IPS-20b (cell line): Measurements from ENCODE around the gene ARGFX.

Experiments used
- H3K27ac ChIP-seq: one replicate; pipeline ENCODE4 v1.5.1; 2013; ENCODE audit warnings: low read length
- H3K27me3 ChIP-seq: 2 replicates; pipeline ENCODE4 v1.6.1; 2013; ENCODE audit warnings: mild to moderate bottlenecking, low read length, inconsistent platforms; ENCODE audit not compliant: insufficient read depth
- H3K36me3 ChIP-seq: 2 replicates; pipeline ENCODE4 v1.6.1; 2013; ENCODE audit warnings: low read depth, mild to moderate bottlenecking, inconsistent platforms, low read length, moderate library complexity; ENCODE audit not compliant: insufficient read depth
- H3K4me1 ChIP-seq: 2 replicates; pipeline ENCODE4 v1.6.1; 2013; ENCODE audit warnings: mild to moderate bottlenecking, control low read depth, inconsistent platforms, low read length, moderate library complexity; ENCODE audit not compliant: insufficient read depth
- H3K4me3 ChIP-seq: 2 replicates; pipeline ENCODE4 v1.5.1; 2013; ENCODE audit warnings: mild to moderate bottlenecking, low read length, inconsistent platforms
- H3K9ac ChIP-seq: 2 replicates; pipeline ENCODE4 v1.6.1; 2013; ENCODE audit warnings: low read depth, mild to moderate bottlenecking, inconsistent platforms, low read length, moderate library complexity
- H3K9me3 ChIP-seq: 2 replicates; pipeline ENCODE4 v1.6.1; 2013; ENCODE audit warnings: mild to moderate bottlenecking, low read depth, low read length, inconsistent platforms; ENCODE audit not compliant: insufficient read depth

ARGFX gene

GRCh38 chr3:121567649-121568048, at the start of gene ARGFX:
Gene ARGFX (plus strand): TSS chr3:121567949. CDS start chr3:121570714, 2,765 bp downstream.
- H3K27ac ChIP-seq: no peak within 1 kb of the TSS

GRCh38 chr3:121517953-121518655, 49.6 kb upstream of the ARGFX start:
- H3K4me3 ChIP-seq: no peak overlapping the region
- H3K4me1 ChIP-seq: peaks cover 8% of the 10 kb centered on the region; the same call in 1 of the 2 replicates
- H3K9me3 ChIP-seq: no peaks in the 10 kb centered on the region

More at GRCh38 chr3:121567649-121568048, at the start of gene ARGFX:
- H3K9me3 ChIP-seq: no peaks in the 10 kb centered on the region
- H3K27me3 ChIP-seq: no peaks in the 10 kb centered on the region
- no peak within 1 kb of the TSS for H3K9ac ChIP-seq
- H3K4me1 ChIP-seq: peaks cover 12% of the 10 kb centered on the region; the same call in 1 of the 2 replicates
- no peaks in the 10 kb centered on the region for H3K36me3 ChIP-seq
- H3K4me3 ChIP-seq: no peak within 1 kb of the TSS

GRCh38 chr3:121520510-121520909, 47.2 kb upstream of the ARGFX start:
- Histone ChIP-seq H3K4me3 (no peak overlapping the region), H3K9ac (no peak overlapping the region), H3K27me3 (no peaks in the 10 kb centered on the region), H3K4me1 (no peaks in the 10 kb centered on the region), H3K9me3 (no peaks in the 10 kb centered on the region), H3K36me3 (peaks cover 71% of the 10 kb centered on the region), H3K27ac (no peak overlapping the region)

More at GRCh38 chr3:121517953-121518655, 49.6 kb upstream of the ARGFX start:
- peaks cover 61% of the 10 kb centered on the region for H3K36me3 ChIP-seq
- no peak overlapping the region for H3K27ac ChIP-seq
- H3K27me3 ChIP-seq: no peaks in the 10 kb centered on the region
- H3K9ac ChIP-seq: no peak overlapping the region

GRCh38 chr3:121529308-121529707, 38.4 kb upstream of the ARGFX start:
- no peak overlapping the region for H3K9ac ChIP-seq
- no peak overlapping the region for H3K27ac ChIP-seq
- H3K9me3 ChIP-seq: no peaks in the 10 kb centered on the region
- H3K36me3 ChIP-seq: peaks cover 87% of the 10 kb centered on the region
- no peaks in the 10 kb centered on the region for H3K27me3 ChIP-seq
- no peaks in the 10 kb centered on the region for H3K4me1 ChIP-seq
- no peak overlapping the region for H3K4me3 ChIP-seq

- no peaks in the 10 kb centered on the region for H3K9me3 ChIP-seq
- no peak overlapping the region for H3K9ac ChIP-seq
- H3K4me1 ChIP-seq: no peaks in the 10 kb centered on the region
- H3K36me3 ChIP-seq: peaks cover 88% of the 10 kb centered on the region
- H3K4me3 ChIP-seq: no peak overlapping the region
- no peak overlapping the region for H3K27ac ChIP-seq
- no peaks in the 10 kb centered on the region for H3K27me3 ChIP-seq
Observed at GRCh38 chr3:121531269-121531668, 36.5 kb upstream of the ARGFX start.

DNA sequence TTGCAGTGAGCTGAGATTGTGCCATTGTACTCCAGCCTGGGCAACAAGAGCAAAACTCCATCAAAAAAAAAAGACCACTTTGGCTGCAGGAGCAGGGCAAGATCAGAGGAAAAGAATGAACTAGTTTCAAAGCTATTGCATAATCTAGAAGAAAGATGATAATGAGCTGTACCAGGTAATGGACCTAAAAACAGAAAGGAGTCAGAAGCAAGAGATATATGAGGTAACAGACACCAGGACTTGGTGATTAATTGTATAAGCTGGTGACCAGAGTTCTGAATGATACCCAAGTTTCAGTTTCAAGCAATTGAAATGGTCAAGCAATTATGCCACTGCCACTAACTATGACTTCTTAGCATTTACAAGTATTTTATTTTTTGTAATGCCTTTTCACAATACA, 24.8 kb upstream of the ARGFX start:
- Histone ChIP-seq H3K9me3 (no peaks in the 10 kb centered on the region), H3K36me3 (peaks cover 58% of the 10 kb centered on the region), H3K27ac (no peak overlapping the region), H3K4me1 (peaks cover 7% of the 10 kb centered on the region; the same call in 1 of the 2 replicates), H3K4me3 (no peak overlapping the region), H3K9ac (no peak overlapping the region), H3K27me3 (no peaks in the 10 kb centered on the region)

DNA sequence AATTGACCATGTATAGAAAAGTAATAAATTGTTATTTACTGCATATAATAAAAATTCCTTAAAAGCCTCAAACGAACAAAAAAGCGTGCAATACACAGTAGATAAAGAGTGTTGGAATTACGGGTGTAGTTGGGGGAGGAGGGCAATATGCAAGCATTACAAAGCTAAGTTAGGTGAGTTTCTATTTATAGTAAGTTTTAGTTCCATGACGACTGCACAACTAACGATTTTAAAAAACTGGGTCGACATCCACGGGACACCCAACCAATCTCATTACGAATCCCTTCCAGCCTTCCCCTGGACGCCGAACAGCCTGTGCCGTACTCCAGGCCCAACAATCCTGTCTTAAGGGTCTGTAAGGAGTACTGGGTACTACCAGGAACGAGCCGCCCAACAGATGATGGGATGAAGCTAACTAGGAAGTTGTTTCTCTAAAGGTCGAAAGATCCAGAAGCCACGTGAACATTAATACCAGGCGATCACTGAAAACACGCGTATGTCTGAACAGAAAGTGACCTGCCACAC, 22.6 kb upstream of the ARGFX start:
- Histone ChIP-seq H3K9ac (peak overlapping the region; percentile 84), H3K4me3 (peak overlapping the region; percentile 93), H3K9me3 (no peaks in the 10 kb centered on the region), H3K27ac (no peak overlapping the region), H3K4me1 (peaks cover 7% of the 10 kb centered on the region; the same call in 1 of the 2 replicates), H3K36me3 (peaks cover 36% of the 10 kb centered on the region), H3K27me3 (no peaks in the 10 kb centered on the region)

GRCh38 chr3:121545574-121546455, 21.9 kb upstream of the ARGFX start, which contains the start of gene POLQ:
Gene POLQ (minus strand): TSS chr3:121545988. CDS start chr3:121545877, 111 bp downstream.
- peaks cover 7% of the 10 kb centered on the region; the same call in 1 of the 2 replicates for H3K4me1 ChIP-seq
- H3K27me3 ChIP-seq: no peaks in the 10 kb centered on the region
- H3K27ac ChIP-seq: no peak within 1 kb of the TSS

GRCh38 chr3:121552379-121552778, 15.4 kb upstream of the ARGFX start:
- no peak overlapping the region for H3K9ac ChIP-seq
- H3K27ac ChIP-seq: no peak overlapping the region
- no peaks in the 10 kb centered on the region for H3K36me3 ChIP-seq
- H3K4me1 ChIP-seq: no peaks in the 10 kb centered on the region
- H3K27me3 ChIP-seq: no peaks in the 10 kb centered on the region
- no peak overlapping the region for H3K4me3 ChIP-seq
- no peaks in the 10 kb centered on the region for H3K9me3 ChIP-seq

More at GRCh38 chr3:121545574-121546455, 21.9 kb upstream of the ARGFX start, which contains the start of gene POLQ:
- Histone ChIP-seq H3K36me3 (peaks cover 31% of the 10 kb centered on the region), H3K4me3 (peak within 1 kb of the TSS; percentile 93), H3K9ac (peak within 1 kb of the TSS; percentile 84), H3K9me3 (no peaks in the 10 kb centered on the region)

DNA sequence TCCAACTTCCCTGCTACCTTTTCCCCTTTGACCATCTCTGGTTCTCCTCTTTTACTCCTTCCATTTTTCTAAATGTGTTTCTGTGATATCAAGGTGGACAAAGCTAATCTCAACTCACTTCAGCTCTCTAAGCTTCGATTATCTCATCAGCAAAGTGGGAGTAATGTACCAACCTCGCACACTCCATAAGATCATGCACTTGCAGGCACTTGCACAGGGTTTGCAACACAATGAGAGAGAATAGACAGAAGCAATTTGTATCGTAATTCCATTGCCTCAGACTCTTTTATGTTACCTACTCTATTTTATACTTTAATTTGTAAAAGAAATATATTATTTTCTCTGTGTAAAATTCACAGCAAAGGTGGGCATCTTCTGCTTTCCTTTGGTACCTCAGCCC, 15.0 kb upstream of the ARGFX start:
- Histone ChIP-seq H3K4me1 (no peaks in the 10 kb centered on the region), H3K4me3 (no peak overlapping the region), H3K27me3 (no peaks in the 10 kb centered on the region), H3K9me3 (no peaks in the 10 kb centered on the region), H3K36me3 (no peaks in the 10 kb centered on the region), H3K27ac (no peak overlapping the region), H3K9ac (no peak overlapping the region)

DNA sequence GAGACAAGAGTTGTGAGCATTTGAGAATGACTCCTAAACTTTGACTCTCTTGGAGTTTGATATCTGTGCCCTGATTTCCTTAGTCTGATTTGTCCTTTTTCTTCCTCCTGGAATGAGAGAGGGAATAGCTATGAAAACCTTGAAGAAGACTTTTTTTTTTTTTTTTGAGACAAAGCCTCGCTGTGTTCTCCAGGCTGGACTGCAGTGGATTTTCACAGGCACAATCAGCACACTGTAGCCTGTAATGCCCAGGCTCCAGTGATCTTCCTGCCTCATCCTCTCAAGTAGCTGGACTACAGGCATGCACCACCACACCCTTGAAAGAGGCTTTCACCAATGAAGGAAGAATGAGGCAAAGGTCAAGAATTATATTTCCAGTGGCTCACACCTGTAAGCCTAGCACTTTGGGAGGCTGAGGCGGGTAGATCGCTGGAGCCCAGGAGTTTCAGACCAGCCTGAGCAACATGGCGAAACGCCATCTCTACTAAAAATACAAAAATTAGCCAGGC, 10.3 kb upstream of the ARGFX start:
- peaks cover 7% of the 10 kb centered on the region for H3K4me1 ChIP-seq
- no peaks in the 10 kb centered on the region for H3K27me3 ChIP-seq
- H3K36me3 ChIP-seq: no peaks in the 10 kb centered on the region
- H3K27ac ChIP-seq: no peak overlapping the region
- no peak overlapping the region for H3K9ac ChIP-seq
- H3K4me3 ChIP-seq: no peak overlapping the region
- no peaks in the 10 kb centered on the region for H3K9me3 ChIP-seq
